SIG-M5 treated with dmso at 0.1 percent for 504 hours (cell line): ENCODE results near the gene FBXL16.

Source experiments
- DNase-seq: peaks from one replicate; lab custom pipeline; 2025; ENCODE audit not compliant: unreplicated experiment; lab: John Stamatoyannopoulos, UW

The FBXL16 gene

GRCh38 chr16:678209-678857 lies 27.3 kb downstream of the FBXL16 start:
- DNase-seq, result no peak

DNA sequence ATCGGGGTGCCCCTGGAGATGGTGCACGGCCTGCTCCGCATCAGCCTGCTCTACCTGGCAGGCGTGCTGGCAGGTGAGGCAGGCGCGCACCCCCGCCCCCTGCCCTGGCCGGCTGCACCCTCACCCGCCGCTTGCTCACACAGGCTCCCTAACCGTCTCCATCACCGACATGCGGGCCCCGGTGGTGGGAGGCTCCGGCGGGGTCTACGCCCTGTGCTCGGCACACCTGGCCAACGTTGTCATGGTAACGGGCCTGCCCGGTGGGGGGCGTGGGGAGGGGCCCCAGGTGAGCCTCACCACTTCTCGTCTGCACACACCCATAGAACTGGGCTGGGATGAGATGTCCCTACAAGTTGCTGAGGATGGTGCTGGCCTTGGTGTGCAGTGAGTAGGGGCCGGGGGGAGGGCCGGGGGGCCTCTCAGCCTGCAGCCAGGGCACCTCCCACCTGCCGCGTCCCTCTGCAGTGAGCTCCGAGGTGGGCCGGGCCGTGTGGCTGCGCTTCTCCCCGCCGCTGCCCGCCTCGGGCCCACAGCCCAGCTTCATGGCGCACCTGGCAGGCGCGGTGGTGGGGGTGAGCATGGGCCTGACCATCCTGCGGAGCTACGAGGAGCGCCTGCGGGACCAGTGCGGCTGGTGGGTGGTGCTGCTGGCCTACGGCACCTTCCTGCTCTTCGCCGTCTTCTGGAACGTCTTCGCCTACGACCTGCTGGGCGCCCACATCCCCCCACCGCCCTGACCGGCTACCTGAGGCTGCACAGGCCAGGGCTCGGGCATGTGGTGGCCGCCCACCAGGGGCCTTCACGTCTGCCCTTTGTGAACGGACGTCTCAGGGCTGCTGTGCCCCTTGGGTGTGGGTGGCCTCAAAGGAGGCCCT lies 28.0 kb downstream of the FBXL16 start:
- DNase-seq, result no peak

- no peak for DNase-seq
These were observed 28.7 kb downstream of the FBXL16 start for GRCh38 chr16:676913-677312.

DNA sequence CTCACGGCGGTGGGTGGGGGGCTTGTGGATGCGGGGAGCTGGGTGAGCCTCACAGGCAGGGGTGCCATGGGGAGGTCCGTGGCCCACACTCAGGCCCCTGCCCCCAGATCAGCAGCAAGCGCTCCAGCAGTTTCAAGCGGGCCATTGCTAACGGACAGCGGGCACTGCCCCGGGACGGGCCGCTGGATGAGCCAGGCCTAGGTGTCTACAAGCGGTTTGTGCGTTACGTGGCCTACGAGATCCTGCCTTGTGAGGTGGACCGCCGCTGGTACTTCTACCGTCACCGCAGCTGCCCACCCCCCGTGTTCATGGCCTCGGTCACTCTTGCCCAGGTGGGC lies 29.1 kb downstream of the FBXL16 start:
- no peak for DNase-seq

GRCh38 chr16:675884-676564 lies 29.6 kb downstream of the FBXL16 start:
- no peak for DNase-seq

DNA sequence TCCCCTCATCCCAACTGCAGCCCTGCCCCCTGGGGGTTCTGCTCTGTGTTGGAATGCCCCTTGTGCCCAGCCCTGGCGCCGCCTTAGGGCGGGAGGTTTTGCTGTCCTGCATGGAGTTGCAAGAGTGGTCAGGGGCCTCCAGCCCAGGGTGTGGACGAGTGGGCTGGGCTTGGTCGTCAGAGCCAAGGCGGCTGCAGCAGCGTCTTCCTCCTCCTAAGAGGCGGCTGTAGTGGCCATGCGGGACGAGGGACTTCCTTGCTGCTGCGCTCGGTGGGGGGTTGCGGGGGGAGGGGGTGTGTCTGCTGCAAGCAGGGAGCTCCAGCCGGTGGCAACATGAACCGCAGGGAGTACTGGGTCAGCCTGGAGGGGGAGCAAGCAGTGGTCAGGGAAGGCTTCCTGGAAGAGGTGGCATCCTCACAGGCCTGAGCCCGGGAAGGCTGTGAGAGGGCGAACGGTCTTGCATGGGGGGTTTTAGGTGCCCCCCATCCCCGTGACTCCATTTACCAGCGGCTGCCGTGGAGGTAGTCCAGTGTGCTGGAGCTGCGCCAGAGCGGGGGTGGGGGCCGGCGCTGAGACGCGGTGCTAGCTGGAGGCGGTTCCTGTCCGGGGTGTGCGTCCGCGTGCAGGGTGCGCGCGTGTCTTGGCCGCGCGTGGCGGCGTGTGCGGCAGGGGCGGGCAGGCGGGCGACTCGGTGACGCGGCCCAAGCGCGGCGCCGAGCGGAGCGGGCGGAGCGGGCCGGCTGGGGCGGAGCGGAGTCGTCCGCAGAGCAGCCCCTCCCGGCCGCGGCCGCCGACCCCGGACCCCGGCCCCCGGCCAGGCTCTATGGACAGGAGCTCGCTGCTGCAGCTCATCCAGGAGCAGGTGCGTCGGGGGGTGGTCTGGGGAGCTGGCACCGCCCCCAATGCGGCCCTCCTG lies 30.4 kb downstream of the FBXL16 start, which contains the start of gene RHBDL1:
Gene RHBDL1, plus strand, starts transcription at position 704 of the 916 bp plus-strand sequence. Its CDS starts 120 bp downstream, at position 824.
- no peak for DNase-seq

DNA sequence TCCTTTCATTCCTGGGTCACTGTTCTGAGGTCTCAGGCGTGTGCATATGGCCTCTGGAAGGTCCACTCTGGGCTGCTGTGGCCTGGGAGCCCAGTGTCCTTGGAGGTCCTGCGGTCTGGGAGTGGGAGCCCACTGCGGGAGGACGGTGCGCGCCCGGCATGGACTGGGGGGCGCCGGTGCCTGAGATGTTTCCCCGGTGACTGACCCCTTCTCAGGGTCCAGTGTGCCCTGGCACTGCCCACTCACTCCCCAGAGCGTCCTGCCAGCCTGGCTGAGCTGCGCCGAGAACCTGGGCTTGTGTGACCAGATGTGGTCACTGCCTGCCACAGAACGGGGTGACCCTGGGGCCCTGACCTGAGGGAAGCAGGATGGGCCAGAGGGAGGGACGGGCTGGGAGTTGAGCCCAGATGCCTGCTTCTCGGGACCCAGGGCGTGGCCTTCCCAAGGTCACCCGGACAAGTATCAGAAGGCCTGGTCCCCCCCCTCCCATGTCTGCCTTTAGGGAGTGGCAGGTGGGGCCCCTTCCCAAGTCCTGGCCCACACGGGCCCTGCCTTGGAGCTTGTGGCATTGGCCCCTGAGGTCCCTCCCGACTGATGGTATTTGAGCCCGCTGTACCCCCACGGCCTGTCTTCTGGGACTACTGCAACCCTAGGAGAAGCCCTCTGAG lies 31.3 kb downstream of the FBXL16 start:
- no peak for DNase-seq

DNA sequence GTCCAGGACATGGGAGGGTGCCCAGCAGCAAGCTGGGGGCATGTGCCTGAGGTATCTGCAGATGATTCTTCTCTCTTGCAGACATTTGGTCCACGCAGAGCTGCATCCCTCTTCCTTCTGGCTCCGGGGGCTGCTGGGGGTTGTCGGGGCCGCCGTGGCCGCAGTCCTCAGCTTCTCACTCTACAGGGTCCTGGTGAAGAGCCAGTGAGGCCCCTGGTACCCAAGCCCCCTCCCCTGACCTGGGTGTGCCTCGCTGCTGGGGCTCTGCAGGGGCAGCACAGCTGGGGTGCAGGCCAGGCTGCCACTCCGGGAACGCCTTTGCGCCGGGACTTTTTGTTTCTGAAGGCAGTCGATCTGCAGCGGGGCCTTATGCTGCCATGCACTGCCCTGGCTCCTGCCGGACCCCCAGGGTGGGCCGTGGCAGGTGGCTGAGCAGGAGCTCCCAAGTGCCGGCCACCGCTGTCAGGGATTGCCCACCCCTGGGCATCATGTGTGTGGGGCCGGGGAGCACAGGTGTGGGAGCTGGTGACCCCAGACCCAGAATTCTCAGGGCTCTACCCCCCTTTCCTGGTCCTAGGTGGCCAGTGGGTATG lies 32.1 kb downstream of the FBXL16 start:
- no peak for DNase-seq

GRCh38 chr16:672851-673250 lies 32.8 kb downstream of the FBXL16 start:
- DNase-seq, result no peak

DNA sequence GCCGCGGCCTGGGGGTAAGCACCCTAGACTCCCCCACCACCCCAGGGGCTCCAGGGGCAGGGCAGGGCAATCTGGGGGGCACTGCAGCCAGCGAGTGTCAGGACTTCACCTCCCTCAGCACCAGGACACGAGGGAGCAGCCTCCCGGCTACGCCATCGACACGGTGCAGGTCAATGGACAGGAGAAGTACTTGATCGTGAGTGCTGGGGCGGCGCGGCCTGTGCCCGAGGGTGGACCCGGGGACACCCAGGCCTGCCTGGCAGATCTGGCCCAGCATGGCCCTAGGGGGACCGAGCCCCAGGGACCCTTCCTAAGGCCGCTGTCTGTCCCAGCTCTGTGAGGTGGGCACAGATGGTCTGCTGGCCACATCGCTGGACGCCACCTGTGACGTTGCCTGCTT lies 33.2 kb downstream of the FBXL16 start:
- no peak for DNase-seq

- no peak for DNase-seq
These were observed 34.1 kb downstream of the FBXL16 start for GRCh38 chr16:671353-672131.

GRCh38 chr16:670485-671352 lies 34.9 kb downstream of the FBXL16 start:
- no peak for DNase-seq

GRCh38 chr16:669666-670065 lies 35.9 kb downstream of the FBXL16 start:
- no peak for DNase-seq

- no peak for DNase-seq
These were observed 37.0 kb downstream of the FBXL16 start for GRCh38 chr16:668519-669171.

GRCh38 chr16:667780-668518 lies 37.7 kb downstream of the FBXL16 start, which contains the start of gene RHOT2:
Gene RHOT2, plus strand, starts transcription at chr16:668132. Its CDS starts 68 bp downstream, at chr16:668200.
- DNase-seq, result peak; percentile 79

DNA sequence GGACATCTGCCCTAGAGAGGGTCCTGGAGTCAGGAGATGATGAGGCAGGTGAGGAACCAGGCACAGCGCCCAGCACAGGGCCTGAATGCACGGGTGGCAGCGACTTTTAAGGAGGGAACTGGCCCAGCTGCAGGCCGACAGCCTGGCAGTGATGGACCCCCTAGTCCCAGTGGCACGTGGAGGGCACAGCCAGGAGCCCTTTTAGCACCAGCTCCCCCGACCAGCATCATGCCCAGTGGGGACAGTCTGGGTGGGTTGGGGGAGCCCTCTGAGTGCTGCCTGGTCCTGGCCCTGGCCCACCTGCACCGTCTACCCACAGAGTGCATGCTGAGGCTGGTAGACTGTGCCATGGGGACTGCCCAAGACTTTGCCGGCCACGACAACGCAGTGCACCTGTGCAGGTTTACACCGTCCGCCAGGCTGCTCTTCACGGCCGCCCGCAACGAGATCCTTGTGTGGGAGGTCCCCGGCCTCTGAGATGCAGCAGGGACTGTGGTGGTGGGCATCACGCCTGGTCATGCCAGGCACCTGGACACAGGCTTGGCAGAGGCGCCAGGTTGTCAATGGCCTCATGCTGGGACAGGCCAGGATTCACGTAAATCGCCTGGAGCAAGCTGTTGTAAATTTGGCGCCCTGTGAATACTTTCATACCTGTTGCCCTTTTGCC lies 38.4 kb downstream of the FBXL16 start:
- DNase-seq, result no peak
